Femur (tissue), 1 donor: ENCODE measurements around the gene PHACTR3.

Source experiments
- DNase-seq: peaks from one replicate; pipeline ENCODE4 v3.0.0-alpha.2; 2017

PHACTR3 gene

DNA sequence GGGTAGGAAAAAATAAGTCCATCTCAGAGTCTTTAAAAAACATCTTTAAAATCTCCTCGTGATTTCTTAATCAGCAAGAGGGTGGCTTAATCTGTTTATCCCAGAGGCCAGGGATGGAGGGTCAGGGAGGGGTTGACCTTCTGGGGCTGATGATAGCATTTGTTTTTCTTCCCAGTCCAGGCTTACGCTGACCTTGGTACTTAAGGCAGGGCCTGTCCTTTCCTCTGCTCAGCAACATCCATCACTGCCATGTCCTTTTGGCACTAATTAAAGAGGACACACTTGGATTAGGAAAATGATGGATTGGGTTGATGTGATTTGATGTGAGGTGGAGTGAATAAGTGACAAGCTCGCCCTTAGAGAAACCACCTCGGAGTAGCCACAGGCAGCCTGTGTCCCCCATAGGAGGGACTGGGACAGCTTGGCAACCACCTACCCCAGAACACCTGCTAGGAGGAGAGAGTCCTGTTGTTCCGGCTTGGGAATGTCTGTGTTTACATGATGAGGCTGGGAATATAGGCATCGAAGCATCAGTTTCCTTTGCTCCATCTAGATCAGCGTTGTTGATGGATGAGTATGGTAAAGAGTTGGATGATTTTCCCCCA lies 44.2 kb downstream of the PHACTR3 start:
- DNase-seq: no peak

DNA sequence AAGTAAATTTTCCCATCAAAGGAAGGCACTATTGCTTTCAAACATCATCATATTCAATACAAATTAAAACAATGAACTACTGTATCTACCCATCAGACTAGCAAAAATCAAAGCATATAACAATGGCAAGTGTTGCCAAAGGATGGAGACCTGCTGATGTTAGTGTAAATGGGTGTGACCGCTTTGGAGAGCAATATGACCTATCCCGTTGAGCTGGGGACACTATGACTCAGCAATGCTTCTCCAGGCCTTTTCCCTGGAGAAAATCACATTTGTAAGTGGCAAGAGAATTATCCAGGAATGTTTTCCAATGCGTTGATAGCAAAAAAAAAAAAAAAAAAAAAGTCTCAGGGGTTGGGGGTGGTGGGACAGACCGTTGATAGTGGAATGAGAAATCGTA lies 46.1 kb downstream of the PHACTR3 start:
- no peak for DNase-seq

DNA sequence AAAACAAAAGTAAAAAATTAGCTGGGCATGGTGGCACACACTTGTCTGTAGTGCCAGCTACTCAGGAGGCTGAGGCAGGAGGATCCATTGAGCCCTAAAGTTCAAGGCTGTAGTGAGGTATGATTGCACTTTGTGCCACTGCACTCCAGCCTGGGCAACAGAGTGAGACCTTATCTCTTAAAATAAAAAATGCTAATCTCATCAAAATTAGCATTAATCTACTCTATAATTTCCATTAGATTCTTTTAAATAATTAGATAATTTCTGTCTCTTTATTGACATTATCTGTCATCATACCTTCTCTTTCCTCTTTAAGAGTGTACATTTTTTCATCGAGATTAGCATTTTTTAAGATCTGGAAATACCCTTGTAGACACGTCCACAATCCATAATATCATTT lies 48.0 kb downstream of the PHACTR3 start:
- no peak for DNase-seq

DNA sequence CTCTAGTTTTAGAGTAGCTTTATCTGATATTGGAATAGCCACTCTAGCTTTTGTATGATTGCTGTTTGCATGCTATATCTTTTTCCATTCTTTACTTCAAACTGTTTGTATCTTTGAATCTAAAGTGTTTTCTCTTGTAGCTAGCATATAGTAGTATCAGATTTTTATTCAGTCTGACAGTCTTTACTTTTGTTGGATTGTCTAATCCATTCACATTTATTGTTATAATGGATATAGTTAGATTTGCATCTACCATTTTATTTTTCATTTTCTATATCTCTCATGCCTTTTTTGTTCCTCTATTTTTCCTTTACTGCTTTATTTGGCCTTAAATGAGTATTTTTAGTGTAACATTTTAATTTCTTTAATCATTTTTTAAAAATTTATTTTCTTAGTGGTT lies 52.1 kb downstream of the PHACTR3 start:
- no peak for DNase-seq

DNA sequence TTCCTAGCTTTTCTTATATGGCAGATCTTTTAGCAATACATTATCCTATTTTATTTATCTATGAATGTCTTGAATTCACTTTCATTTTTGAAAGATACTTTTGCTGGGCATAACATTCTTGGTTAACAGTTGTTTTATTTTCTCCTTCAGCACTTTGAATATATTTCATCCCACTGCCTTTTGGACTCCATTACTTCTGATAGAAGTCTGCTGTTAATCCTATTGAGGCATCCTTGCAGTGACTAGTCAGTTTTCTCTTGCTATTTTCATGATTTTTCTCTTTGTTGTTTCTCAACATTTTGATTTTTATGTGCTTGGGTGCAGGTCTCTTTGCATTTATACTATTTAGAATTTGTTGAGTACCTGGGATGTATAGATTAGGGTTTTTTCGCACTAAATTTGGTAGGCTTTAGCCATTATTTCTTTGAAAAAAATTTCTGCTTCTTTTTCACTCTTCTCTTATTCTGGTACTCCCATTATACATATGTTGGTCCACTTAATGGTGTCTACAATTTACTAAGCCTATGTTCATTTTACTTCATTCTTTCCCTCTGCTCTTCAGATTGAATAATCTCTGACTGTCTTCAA lies 53.2 kb downstream of the PHACTR3 start:
- no peak for DNase-seq

DNA sequence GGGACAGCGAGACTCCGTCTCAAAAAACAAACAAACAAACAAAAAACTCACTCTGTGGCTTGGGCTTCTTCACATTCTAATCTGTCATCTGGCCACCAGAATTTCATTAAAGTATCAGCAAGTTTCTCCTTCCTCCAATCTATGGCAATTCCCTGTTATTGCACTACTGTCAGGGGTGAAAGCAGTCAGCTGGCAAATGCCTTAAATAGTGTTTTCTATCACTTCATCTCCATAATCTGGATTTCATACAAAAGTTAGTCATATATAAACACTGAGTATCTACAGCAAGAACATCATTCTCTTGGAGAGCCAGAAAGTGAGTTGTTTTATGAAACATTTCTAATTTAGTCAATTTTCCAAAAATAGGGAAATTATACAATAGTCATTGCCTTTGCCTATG lies 56.1 kb downstream of the PHACTR3 start:
- DNase-seq: no peak

DNA sequence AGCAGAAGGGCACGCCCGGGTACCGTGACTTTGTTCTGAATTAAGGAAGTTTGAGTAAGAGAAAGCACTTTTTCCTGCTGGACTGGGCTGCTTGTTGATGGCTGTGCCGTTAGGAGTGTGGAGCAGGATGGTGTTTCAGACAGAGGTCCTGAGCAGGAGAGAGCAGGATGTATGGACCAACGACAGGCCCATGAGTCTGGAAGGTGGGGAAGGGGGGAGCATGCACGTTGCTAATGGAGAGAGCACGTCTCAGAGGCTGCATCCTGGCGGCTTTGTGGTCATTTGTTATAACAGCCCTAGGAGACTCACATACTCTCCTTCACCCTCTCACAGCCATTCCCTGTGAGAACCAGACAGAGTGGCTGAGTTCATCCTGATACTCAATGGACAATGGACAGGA lies 56.8 kb downstream of the PHACTR3 start:
- no peak for DNase-seq

DNA sequence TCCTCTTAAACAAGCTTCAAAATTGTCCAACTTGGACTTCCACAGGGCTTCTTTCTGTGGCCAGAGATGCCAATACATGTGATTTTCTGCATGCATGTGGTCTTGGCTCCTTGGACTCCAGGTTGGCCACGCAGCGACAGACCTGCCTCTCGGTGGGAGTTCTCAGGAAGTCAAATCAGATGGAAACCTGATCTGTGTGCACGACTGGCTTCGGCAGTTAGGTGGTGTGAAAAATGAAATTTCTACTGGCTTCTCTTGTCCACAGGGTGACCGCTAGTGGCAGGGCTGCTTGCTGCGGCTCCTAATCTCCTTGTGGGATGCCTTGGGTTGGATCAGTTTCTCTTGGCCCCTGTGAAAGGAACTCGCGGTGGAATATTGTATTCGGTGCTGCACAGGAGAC lies 57.3 kb downstream of the PHACTR3 start:
- DNase-seq: no peak

DNA sequence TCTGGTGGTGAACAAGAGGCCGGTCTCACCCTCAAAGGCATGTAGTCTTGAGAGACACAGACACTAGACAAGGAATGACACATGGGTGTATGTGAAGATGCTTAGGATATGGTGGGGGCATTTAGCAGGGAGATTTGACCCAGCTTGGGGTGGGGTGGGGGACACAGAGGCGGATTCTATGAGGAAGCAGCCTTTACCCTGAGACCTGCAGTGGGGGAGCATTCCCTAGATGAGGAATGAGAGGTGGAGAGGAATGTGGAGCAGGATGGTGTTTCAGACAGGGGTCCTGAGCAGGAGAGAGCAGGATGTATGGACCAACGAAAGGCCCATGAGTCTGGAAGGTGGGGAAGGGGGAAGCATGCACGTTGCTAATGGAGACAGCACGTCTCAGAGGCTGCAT lies 57.8 kb downstream of the PHACTR3 start:
- DNase-seq: no peak

DNA sequence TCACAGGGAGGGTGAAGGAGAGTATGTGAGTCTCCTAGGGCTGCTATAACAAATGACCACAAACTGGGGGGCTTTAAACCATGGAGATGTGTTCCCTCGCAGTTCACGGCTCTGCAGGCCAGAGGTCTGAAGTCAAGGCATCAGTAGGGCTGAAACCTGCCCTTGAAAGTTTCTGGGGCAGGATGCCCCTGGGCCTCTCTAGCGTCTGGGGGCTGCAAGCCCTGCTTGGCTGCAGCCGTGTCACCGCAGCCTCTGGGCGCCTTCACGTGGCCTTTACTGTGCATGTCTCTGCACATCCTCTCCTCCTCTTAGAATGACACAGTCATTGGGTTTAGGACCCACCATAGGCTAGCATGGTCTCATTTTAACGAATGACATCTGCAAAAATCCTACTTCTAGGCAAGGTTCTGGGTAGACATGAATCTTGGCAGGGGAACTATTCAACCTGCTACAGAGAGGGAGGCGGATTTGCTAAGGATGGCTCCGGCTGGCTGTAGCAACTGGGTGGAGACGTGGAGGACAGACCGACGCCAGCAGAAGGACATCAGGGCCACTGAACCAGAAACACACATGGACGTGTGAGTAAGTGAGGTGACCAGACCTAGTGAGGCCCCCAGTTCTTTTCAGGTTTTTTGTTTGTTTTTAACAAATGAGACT lies 58.6 kb downstream of the PHACTR3 start:
- no peak for DNase-seq

DNA sequence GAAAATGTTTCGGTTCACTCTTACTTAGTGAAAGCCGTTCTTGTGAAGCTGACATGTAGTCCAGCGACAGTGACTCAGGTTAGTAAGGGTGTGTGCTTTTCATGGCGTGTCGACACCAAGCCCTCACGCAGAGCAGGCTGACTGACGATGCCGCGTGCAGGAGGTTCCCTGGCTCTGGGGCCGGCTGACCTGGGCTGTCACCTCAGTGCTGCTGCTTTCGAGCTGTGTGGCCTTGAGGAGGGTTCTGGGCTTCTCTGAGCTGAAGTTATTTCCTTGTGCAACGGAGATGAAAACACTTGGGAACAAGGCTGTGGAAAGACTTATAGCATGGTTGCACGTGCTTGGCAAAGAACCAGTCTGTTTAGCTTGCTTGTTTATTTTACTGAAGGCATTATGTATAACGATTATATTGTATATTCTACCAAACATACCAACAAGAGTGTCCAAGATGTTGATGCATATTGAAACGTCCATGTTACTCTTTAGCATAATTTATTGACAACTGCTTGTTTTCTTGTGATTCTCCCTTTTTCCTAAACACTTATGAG lies 59.2 kb downstream of the PHACTR3 start:
- no peak for DNase-seq

DNA sequence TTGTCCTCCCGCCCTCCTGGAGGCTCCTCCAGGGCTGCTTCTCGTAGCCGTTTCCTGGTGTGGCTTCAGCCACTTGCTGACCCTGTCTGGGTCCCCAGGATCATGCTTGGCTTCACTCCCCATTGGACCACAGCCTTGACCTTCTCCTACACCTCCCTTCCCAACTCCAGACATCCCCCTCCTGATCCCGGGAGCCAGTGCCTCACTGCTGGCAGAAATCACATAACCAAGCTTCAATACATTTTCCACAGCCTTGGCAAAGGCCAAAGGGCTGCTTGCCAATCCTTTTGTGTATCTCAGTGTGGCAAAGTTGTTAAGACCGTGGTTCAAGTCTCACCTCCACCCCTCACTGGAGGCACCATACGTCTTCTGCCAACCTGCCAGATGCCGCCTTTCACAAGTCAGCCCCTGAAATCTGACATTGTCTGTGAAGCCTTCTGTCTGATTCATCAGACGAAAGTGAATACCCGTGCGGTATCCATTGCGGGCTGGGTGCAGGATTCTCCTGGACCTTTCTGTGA lies 60.1 kb downstream of the PHACTR3 start:
- no peak for DNase-seq

DNA sequence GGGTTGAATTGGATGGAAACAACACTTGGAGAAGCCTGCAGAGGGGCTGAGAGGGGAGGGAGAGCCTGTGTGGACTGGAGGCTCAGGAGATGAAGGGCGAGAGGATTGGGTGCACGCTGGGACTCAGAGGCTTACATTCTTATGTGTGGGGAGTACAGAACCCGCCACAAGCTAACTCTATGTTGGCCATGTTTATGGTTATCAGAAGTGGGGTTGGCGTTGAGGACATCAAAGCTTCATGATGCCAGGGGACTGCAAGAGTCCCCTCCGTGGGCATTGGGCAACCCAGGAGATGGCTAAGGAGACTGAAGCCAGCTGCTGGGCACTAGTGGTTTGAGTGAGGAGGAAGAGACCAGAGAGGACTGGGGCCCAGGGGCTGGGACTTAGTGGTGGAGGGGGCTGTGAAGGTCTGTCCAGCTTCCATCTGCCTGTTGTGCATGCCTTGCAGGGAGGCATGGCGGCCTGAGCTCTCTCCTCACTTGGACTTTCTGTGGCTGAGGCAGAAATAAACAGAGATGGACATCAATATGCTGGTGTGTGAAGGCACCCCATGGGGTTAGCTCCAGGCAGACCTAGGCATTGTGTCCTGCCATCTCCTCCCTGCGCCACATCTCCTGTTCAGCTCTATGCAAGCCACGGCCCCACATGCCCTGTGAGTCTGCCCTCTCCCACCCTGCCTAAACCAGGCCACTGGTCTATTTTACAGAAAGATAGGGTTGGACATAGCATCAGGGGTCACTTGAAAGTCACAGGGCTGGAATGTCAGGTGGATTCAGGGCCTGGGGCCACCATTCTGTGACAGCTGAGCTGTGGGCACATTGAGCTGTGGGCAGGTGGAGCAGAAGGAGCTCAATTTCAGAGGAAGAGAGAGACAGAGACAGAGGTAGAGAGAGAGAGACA lies 61.6 kb downstream of the PHACTR3 start:
- no peak for DNase-seq

DNA sequence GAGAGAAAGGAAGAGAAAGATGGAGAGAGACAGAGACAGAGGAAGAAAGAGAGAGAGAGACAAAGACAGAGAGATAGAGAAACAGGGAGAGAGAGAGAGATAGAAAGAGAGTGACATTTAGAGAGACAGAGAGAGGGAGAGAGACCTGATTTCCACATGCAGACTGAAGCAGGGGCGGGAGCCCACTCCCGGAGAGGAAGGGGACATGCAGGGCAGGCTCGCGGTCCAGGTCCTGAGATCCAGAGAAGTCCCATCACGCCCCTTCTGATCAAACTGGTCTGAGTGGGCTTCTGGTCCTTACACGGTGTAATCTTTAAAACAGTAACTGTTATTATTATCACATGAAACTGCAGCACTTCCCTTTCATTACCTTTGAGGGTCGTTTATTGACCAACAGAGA lies 62.2 kb downstream of the PHACTR3 start:
- DNase-seq: no peak

DNA sequence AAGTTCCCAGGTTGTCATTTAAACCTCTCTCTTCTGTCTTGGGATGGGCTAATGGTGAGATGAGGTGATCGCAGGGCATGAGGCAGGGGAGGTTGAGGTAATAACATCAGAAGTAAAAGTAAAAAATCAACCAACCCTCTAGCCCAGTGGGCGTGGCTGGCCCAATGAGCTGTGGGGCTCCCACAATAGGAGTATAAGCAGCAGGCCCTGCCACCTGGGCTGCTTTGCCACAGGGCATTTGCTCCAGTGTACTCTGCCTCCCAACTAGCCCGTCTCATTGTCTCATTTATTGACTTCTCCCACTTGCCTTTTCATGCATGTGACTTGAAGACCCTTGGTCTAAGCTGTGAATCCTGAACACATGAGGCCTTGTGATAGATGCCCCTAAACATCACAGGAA lies 62.8 kb downstream of the PHACTR3 start:
- no peak for DNase-seq

DNA sequence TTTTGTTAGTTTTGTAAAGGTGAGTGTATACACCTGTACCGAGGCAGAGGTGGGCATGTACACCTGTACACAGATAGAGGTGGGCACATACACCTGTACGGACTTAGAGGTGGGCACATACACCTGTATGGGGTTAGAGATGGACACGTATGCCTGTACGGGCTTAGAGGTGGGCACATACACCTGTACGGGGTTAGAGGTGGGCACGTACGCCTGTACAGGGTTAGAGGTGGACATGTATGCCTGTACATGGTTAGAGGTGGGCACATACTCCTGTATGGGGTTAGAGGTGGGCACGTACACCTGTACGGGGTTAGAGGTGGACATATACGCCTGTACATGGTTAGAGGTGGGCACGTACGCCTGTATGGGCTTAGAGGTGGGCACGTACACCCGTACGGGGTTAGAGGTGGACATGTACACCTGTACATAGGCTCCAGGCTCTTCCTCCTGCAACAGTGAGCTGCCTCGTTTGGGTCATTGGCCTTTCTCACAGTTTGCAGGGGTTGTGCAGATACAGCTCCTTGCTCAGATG lies 63.7 kb downstream of the PHACTR3 start:
- DNase-seq: no peak

DNA sequence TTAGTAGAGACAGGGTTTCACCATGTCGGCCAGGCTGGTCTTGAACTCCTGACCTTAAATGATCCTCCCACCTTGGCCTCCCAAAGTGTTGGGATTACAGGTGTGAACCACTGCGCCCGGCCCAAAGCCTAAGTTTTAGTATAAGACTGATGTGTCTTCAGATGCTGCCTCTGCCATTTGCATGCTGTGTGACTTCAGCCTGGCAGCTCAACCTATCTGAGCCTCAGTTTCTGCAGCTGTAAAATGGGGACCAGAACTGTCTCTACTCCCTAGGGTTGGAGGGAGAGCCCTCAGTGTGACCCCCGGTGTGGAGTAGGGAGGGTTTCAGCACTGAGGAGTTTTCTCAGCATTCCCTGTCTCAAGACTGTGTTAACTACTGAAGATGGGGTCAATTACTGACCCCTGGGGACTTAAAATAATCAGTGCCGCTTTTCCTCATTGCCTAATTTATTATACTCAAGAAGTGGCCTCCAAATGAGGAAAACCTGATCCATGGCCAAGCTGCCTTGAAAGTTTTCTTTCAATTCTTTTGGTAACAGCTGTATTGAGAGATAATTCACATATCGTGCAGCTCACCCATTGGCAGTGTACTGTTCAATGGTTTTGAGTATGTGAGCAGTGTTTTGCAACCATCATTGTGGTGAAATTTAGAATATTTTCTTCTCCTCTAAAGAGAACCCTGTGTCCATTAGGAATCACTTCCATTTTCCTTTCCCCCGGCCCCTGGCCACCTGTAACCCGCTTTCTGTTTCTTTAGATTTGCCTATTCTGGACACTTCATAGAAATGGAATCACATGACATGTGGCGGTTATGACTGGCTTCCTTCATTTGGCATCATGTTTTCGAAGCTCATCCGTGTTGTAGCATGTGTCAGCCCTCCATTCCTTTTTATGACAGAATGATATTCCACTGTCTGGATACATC lies 64.8 kb downstream of the PHACTR3 start:
- no peak for DNase-seq

DNA sequence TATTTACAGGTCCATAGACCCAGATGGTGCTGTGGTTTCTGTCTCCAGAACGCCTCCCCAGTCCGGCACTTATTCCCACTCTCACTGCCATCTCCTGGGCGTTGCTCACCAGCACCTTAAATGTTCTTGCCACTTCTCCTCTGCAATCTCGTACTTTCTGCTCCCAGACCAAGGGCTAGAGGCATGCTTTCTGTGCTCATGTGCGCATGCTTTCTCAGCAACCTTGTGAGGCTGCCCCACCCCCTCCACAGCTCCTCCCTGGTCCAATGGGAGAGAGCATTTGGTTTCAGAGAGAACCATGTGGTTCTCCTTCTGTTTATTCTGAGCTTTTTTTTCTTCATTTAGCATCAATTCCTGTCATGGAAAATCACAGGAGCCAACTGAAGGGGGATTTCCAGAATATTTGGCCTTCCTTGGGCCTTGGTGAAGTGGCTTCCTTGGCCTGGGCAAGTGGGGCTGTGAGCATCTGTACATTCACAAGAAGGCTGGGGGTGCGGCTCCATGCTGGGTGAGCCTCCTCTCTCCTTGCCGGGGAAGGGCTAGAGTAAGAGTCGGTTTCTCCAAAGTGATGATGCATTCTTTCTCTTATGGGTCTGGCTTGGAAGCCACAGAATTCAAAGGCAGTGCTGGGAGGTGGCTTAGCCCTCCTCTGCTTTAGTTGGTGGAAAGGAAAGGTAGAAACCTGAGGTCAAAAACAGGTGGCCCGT lies 66.6 kb downstream of the PHACTR3 start:
- no peak for DNase-seq

DNA sequence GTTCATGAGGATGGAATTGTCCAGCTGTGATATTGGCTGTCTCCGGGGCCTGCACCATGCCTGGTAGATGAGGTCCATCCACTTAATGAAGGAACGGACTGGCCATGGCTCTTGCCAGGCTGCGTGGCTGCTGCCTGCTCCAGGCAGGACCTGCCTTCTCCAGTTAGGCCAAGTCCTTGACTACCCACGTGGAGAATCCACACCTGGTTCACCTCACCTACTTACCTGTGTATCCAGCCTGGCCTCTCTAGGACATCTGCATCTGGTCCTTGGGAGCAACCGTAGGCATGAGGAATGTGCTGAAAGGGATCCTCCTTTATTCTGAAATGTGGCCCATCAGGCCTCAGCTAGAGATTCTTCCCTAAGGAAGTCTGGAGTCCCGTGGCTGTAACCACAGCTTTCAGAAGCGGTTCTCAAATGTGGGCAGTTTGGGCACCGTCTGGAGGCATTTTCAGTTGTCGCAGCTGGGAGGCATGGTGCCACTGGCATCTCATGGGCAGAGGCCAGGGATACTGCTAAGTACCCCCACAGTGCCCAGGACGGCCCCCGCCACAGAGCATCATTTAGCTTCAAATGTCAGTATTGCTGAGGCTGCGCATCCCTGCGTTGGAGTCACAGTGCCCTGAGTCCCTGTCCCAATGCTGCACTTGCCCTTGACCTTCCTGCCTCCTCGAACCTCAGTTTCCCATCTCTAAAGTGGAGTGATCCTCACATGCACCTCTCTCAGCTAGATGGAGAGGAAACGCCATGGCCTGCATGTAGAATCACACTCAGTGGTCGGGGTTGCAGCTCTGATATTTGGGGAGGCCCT lies 67.5 kb downstream of the PHACTR3 start:
- DNase-seq: no peak

DNA sequence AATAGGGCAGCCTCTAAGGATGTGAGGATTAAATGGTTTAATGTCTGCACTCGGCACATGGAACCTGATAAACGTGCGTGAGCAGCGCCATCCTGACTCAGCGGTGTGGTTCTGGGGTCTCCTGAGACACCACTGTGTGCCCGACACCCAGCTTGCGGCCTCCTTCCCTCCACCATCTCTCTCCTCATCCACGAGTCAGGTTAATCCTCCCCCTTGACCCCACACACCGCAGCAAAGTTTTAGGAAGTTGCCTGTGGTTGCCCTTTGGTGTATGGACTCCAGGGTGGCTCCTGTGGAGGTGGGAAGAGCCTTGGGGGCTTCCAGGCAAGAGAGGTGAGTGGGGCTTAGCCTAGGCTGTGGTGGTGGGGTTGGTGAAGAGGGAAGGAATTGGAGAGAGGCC lies 68.2 kb downstream of the PHACTR3 start:
- DNase-seq: no peak
